HFFc6 (cell line): Measurements from ENCODE around the gene GSAP. TPM values are rescaled to one million over a fixed set of nuclear protein-coding genes. Genes with fewer than 3 reads are reported as not detected.

Source experiments
- DNase-seq: peaks from one replicate; pipeline ENCODE4 v3.0.0-alpha.2; 2018
- H3K27ac Mint-ChIP-seq: 2 replicates; pipeline ENCODE4 v1.8.0; 2020; ENCODE audit warnings: mild to moderate bottlenecking, mixed read lengths
- H3K27me3 Mint-ChIP-seq: 2 replicates; pipeline ENCODE4 v1.8.0; 2021; ENCODE audit warnings: mild to moderate bottlenecking, moderate library complexity, mixed read lengths; ENCODE audit not compliant: insufficient read depth
- H3K36me3 Mint-ChIP-seq: 2 replicates; pipeline ENCODE4 v1.8.0; 2021; ENCODE audit warnings: low read depth, mixed read lengths
- H3K4me1 Mint-ChIP-seq: 2 replicates; pipeline ENCODE4 v1.8.0; 2020; ENCODE audit warnings: low read depth, mixed read lengths
- H3K4me3 Mint-ChIP-seq: 2 replicates; pipeline ENCODE4 v1.8.0; 2020; ENCODE audit warnings: mild to moderate bottlenecking, moderate library complexity, mixed read lengths
- H3K9me3 Mint-ChIP-seq: 2 replicates; pipeline ENCODE4 v1.8.0; 2020; ENCODE audit warnings: mild to moderate bottlenecking, mixed read lengths
- total RNA-seq, 6 experiments: library from RNA; stranded (reverse); fragmentation: NEBNext Ultra II Directional; extraction: Animal tissue kit (Norgen Biotek cat#: 25700); gene quantifications; 2 replicates in 1 of 6; 3 replicates in 5 of 6; pipeline ENCODE4 v1.2.3, GENCODE V29; 2021
- TF ChIP-seq, protein P1 (sequence below): fragments of 200-600 bp; sonication (generic); IDR thresholded peaks from 2 replicates; pipeline ENCODE4 v1.5.0; 2021; ENCODE audit warnings: antibody characterized with exemption, mild to moderate bottlenecking

GSAP gene
- total RNA-seq, 6 experiments from 2014 or later = 1.4 to 2.8 (median 2.2) TPM

DNA sequence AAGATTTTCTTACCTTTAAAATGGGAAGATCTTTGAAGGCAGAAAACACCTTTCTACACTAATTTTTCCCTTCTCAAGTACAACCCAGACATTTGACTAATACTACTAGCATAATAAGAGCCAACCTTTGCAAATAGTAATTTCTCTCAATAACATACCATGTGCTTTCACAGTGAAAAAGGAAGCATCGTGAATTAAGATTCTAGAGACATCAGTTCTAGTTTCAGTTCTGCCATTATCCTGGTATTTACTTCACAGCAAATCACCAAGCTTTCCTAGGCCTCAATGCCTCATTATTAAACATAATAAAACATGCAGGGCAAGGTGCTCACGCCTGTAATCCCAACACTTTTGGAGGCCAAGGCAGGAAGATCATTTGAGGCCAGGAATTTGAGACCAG is 24.9 kb downstream of the GSAP start:
- H3K4me1 Mint-ChIP-seq = peaks cover 7% of the 10 kb centered on the region
- H3K27me3 Mint-ChIP-seq = 0 out of 2 replicates have a peak, but pooled peaks cover 3% of the 10 kb centered on the region
- no peak for DNase-seq
- no peaks in the 10 kb centered on the region for H3K36me3 Mint-ChIP-seq
- H3K27ac Mint-ChIP-seq = no peak overlapping the region
- no peaks in the 10 kb centered on the region for H3K9me3 Mint-ChIP-seq
- no peak overlapping the region for H3K4me3 Mint-ChIP-seq
- TF ChIP-seq, protein P1, sequence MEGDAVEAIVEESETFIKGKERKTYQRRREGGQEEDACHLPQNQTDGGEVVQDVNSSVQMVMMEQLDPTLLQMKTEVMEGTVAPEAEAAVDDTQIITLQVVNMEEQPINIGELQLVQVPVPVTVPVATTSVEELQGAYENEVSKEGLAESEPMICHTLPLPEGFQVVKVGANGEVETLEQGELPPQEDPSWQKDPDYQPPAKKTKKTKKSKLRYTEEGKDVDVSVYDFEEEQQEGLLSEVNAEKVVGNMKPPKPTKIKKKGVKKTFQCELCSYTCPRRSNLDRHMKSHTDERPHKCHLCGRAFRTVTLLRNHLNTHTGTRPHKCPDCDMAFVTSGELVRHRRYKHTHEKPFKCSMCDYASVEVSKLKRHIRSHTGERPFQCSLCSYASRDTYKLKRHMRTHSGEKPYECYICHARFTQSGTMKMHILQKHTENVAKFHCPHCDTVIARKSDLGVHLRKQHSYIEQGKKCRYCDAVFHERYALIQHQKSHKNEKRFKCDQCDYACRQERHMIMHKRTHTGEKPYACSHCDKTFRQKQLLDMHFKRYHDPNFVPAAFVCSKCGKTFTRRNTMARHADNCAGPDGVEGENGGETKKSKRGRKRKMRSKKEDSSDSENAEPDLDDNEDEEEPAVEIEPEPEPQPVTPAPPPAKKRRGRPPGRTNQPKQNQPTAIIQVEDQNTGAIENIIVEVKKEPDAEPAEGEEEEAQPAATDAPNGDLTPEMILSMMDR = no peak

DNA sequence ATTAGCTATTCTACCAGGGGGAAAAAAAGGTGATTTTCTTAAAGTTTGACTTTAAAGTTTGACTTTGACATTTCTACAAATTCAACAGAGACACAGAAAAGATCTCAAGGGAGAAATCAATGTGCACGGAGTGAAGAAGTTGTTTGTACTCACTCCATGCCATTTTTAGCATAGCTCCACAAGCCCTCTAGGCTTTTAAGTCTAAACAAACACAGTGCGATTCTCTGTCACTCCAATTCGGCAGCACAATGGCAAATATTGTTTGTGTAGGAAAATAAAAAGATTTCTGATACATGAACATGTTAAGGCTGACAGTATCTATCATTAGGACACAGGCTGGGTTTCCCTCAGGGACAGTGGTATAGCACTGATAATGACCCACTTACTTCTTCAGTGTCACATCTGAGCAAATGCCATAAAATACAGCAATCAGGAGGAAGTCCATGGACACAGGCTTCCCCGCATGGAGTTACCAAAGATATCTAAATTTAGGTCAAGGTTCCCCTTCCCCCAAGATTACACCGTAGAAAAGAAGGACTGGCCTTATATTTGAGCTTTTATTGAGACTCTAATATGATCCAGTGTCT is 28.0 kb downstream of the GSAP start:
- Mint-ChIP-seq H3K4me1 (peaks cover 7% of the 10 kb centered on the region), H3K36me3 (no peaks in the 10 kb centered on the region), H3K27me3 (no peaks in the 10 kb centered on the region; the same call in 1 of the 2 replicates), H3K9me3 (no peaks in the 10 kb centered on the region), H3K27ac (no peak overlapping the region), H3K4me3 (no peak overlapping the region)
- TF ChIP-seq, protein P1 = no peak
- no peak for DNase-seq

DNA sequence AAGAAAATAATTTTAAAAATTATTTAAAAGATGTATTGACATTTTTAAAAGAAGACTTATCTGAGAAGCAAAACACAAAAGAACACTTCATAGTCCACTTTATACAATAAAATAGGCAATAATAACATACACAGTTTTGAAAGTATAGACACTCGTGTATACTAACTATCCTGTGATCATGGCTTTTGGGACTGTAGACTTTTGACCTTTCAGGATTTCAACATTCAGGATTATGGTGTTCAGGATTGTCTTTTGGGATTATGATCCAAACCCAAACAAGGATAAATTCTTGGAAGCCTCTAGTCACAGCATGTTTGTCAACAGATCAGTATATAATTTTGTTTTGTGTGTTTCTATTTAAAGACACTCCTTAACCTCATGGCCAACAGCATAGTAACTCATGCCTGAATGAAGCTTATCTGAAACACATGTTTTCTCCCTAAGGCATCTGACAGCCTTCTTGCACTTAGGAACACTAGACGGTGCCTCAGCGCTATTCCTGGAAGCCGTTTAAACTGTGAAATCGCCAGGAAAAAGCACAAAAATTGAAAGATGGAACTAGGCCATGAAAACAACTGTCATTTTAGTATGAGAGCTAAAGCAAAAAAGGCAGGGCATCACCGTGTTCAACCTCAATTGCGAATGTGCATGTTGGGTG is 29.9 kb downstream of the GSAP start:
- TF ChIP-seq, protein P1 = no peak
- Mint-ChIP-seq H3K27me3 (no peaks in the 10 kb centered on the region; the same call in 1 of the 2 replicates), H3K27ac (no peak overlapping the region), H3K36me3 (no peaks in the 10 kb centered on the region), H3K4me3 (no peak overlapping the region), H3K4me1 (peaks cover 8% of the 10 kb centered on the region), H3K9me3 (no peaks in the 10 kb centered on the region)
- no peak for DNase-seq

DNA sequence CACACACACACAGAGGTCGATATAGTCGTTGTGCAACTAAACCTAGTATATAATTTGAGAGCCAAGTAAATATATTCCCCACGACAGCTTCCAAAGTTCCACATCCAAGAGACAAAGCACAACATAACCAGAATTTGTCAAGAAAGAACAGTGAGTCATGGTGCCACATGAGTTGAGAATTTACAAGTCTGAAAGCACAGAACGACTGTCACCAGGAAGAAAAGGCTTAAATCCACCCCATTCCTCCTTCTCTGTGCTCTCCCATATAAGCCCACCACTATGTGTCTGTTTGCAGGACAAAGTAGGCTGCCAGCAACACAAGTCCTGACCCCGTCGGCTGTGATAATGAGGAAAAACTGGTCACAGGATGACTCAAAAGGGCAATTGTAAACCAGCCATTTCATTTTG is 32.8 kb downstream of the GSAP start:
- DNase-seq = peak; percentile 3
- H3K27me3 Mint-ChIP-seq = peaks cover 2% of the 10 kb centered on the region; the same call in 1 of the 2 replicates
- TF ChIP-seq, protein P1 = no peak
- no peak overlapping the region for H3K27ac Mint-ChIP-seq
- H3K36me3 Mint-ChIP-seq = no peaks in the 10 kb centered on the region
- peak overlapping the region; percentile 4; the same call in 1 of the 2 replicates for H3K4me3 Mint-ChIP-seq
- peaks cover 8% of the 10 kb centered on the region for H3K4me1 Mint-ChIP-seq
- H3K9me3 Mint-ChIP-seq = no peaks in the 10 kb centered on the region

DNA sequence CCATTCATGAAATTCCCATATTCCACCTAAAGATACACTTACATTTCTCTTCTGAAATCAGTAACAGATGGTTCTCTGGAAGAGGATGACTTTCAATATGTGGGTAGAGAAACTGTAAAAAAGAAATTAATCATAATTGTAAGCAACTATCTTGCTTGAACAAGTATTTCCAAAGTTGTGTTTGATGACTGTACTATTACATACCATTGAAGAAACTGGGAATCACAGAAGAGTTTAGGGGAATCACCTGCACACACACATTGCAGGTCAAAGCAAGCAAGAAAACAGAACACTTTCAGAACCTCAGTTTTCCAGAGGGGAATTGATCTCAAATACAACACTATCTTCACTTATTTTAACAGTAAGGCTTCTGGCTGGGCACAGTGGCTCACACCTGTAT is 33.6 kb downstream of the GSAP start:
- DNase-seq = no peak
- Mint-ChIP-seq H3K4me1 (peaks cover 8% of the 10 kb centered on the region), H3K36me3 (no peaks in the 10 kb centered on the region)

More for the DNA sequence above, 33.6 kb downstream of the GSAP start:
- Mint-ChIP-seq H3K9me3 (no peaks in the 10 kb centered on the region), H3K4me3 (no peak overlapping the region), H3K27ac (no peak overlapping the region), H3K27me3 (peaks cover 2% of the 10 kb centered on the region; the same call in 1 of the 2 replicates)
- TF ChIP-seq, protein P1 = no peak
